ENCODE measurements around the gene VWC2.

Gene VWC2

GRCh38 chr7:49773218-49773935, at the start of gene VWC2:
VWC2 (plus strand) TSS chr7:49773638; CDS start chr7:49775436, 1,798 bp downstream.
- no peak for DNase-seq

- DNase-seq, result no peak
Measured at GRCh38 chr7:49724071-49724470, 49.4 kb upstream of the VWC2 start.

- no peak for DNase-seq
Measured at GRCh38 chr7:49731836-49732235, 41.6 kb upstream of the VWC2 start.

- no peak for DNase-seq
Measured at GRCh38 chr7:49762666-49763065, 10.8 kb upstream of the VWC2 start.

- DNase-seq, result no peak
Measured at GRCh38 chr7:49763791-49764190, 9.6 kb upstream of the VWC2 start.

- no peak for DNase-seq
Measured at GRCh38 chr7:49766966-49767365, 6.5 kb upstream of the VWC2 start.

- DNase-seq, result no peak
Measured at GRCh38 chr7:49767719-49768118, 5.7 kb upstream of the VWC2 start.

GRCh38 chr7:49768254-49768653, 5.2 kb upstream of the VWC2 start:
- DNase-seq, result no peak

- DNase-seq, result no peak
Measured at GRCh38 chr7:49768835-49769234, 4.6 kb upstream of the VWC2 start.

- no peak for DNase-seq
Measured at GRCh38 chr7:49769285-49769857, 4.1 kb upstream of the VWC2 start.

- DNase-seq, result no peak
Measured at GRCh38 chr7:49770838-49771237, 2.6 kb upstream of the VWC2 start.

- DNase-seq, result no peak
Measured at GRCh38 chr7:49771427-49772176, 1.8 kb upstream of the VWC2 start.

GRCh38 chr7:49772916-49773217, 571 bp upstream of the VWC2 start:
- DNase-seq, result no peak

GRCh38 chr7:49773936-49774458, 559 bp downstream of the VWC2 start:
- DNase-seq, result no peak

GRCh38 chr7:49774459-49775064, 1.1 kb downstream of the VWC2 start:
- DNase-seq, result no peak

GRCh38 chr7:49775065-49775948, 1.9 kb downstream of the VWC2 start:
- no peak for DNase-seq

GRCh38 chr7:49775949-49776443, 2.6 kb downstream of the VWC2 start:
- no peak for DNase-seq

- no peak for DNase-seq
Measured at GRCh38 chr7:49776994-49777393, 3.6 kb downstream of the VWC2 start.

GRCh38 chr7:49778731-49779270, 5.4 kb downstream of the VWC2 start:
- DNase-seq, result no peak

- DNase-seq, result no peak
Measured at GRCh38 chr7:49780953-49781352, 7.5 kb downstream of the VWC2 start.

- no peak for DNase-seq
Measured at GRCh38 chr7:49781996-49782395, 8.6 kb downstream of the VWC2 start.

GRCh38 chr7:49783446-49783845, 10.0 kb downstream of the VWC2 start:
- no peak for DNase-seq
